ENCODE data around the gene FNBP1L.

FNBP1L gene

GRCh38 chr1:93437976-93438605, 9.8 kb upstream of the FNBP1L start:
- Mint-ChIP-seq H3K36me3 (no peaks in the 10 kb centered on the region), H3K9me3 (ENCODE audit: low read depth) (no peaks in the 10 kb centered on the region), H3K27ac (no peak overlapping the region), H3K27me3 (peaks cover 6% of the 10 kb centered on the region), H3K4me3 (no peak overlapping the region), H3K4me1 (ENCODE audit: low read depth) (no peaks in the 10 kb centered on the region)

GRCh38 chr1:93438716-93439115, 9.2 kb upstream of the FNBP1L start:
- Mint-ChIP-seq H3K4me3 (no peak overlapping the region), H3K9me3 (ENCODE audit: low read depth) (no peaks in the 10 kb centered on the region), H3K27me3 (peaks cover 8% of the 10 kb centered on the region), H3K36me3 (no peaks in the 10 kb centered on the region), H3K27ac (no peak overlapping the region), H3K4me1 (ENCODE audit: low read depth) (no peaks in the 10 kb centered on the region)

GRCh38 chr1:93440272-93440671, 7.6 kb upstream of the FNBP1L start:
- Mint-ChIP-seq H3K4me3 (no peak overlapping the region), H3K4me1 (ENCODE audit: low read depth) (no peaks in the 10 kb centered on the region), H3K27me3 (peaks cover 6% of the 10 kb centered on the region), H3K27ac (no peak overlapping the region), H3K36me3 (no peaks in the 10 kb centered on the region), H3K9me3 (ENCODE audit: low read depth) (no peaks in the 10 kb centered on the region)

- H3K27me3 Mint-ChIP-seq, result peaks cover 8% of the 10 kb centered on the region
- H3K9me3 Mint-ChIP-seq (ENCODE audit: low read depth), result no peaks in the 10 kb centered on the region
- H3K4me1 Mint-ChIP-seq (ENCODE audit: low read depth), result no peaks in the 10 kb centered on the region
- no peak overlapping the region for H3K27ac Mint-ChIP-seq
- no peak overlapping the region for H3K4me3 Mint-ChIP-seq
- H3K36me3 Mint-ChIP-seq, result no peaks in the 10 kb centered on the region
These were observed 7.2 kb upstream of the FNBP1L start for GRCh38 chr1:93440706-93441105.

- Mint-ChIP-seq H3K36me3 (no peaks in the 10 kb centered on the region), H3K4me1 (ENCODE audit: low read depth) (no peaks in the 10 kb centered on the region), H3K27me3 (peaks cover 8% of the 10 kb centered on the region)
These were observed 6.3 kb upstream of the FNBP1L start for GRCh38 chr1:93441589-93441988.

GRCh38 chr1:93442008-93442666, 5.8 kb upstream of the FNBP1L start:
- Mint-ChIP-seq H3K27me3 (peaks cover 12% of the 10 kb centered on the region), H3K9me3 (ENCODE audit: low read depth) (no peaks in the 10 kb centered on the region), H3K4me1 (ENCODE audit: low read depth) (peaks cover 2% of the 10 kb centered on the region), H3K4me3 (no peak overlapping the region), H3K36me3 (no peaks in the 10 kb centered on the region), H3K27ac (no peak overlapping the region)

More at GRCh38 chr1:93441589-93441988, 6.3 kb upstream of the FNBP1L start:
- H3K9me3 Mint-ChIP-seq (ENCODE audit: low read depth), result no peaks in the 10 kb centered on the region
- no peak overlapping the region for H3K27ac Mint-ChIP-seq
- H3K4me3 Mint-ChIP-seq, result no peak overlapping the region

GRCh38 chr1:93442741-93443140, 5.2 kb upstream of the FNBP1L start:
- Mint-ChIP-seq H3K27ac (no peak overlapping the region), H3K4me3 (no peak overlapping the region), H3K36me3 (no peaks in the 10 kb centered on the region), H3K4me1 (ENCODE audit: low read depth) (peaks cover 6% of the 10 kb centered on the region), H3K27me3 (peaks cover 15% of the 10 kb centered on the region), H3K9me3 (ENCODE audit: low read depth) (no peaks in the 10 kb centered on the region)

GRCh38 chr1:93443454-93443853, 4.5 kb upstream of the FNBP1L start:
- Mint-ChIP-seq H3K27me3 (peaks cover 14% of the 10 kb centered on the region), H3K27ac (no peak overlapping the region), H3K4me1 (ENCODE audit: low read depth) (peaks cover 6% of the 10 kb centered on the region)

GRCh38 chr1:93446837-93447451, 974 bp upstream of the FNBP1L start:
- Mint-ChIP-seq H3K9me3 (ENCODE audit: low read depth) (no peaks in the 10 kb centered on the region), H3K4me1 (ENCODE audit: low read depth) (peaks cover 15% of the 10 kb centered on the region), H3K36me3 (no peaks in the 10 kb centered on the region), H3K27me3 (peaks cover 30% of the 10 kb centered on the region), H3K4me3 (peak overlapping the region; percentile 93), H3K27ac (no peak overlapping the region)

More at GRCh38 chr1:93443454-93443853, 4.5 kb upstream of the FNBP1L start:
- Mint-ChIP-seq H3K9me3 (ENCODE audit: low read depth) (no peaks in the 10 kb centered on the region), H3K4me3 (no peak overlapping the region), H3K36me3 (no peaks in the 10 kb centered on the region)

- Mint-ChIP-seq H3K27ac (no peak overlapping the region), H3K27me3 (peaks cover 40% of the 10 kb centered on the region), H3K4me1 (ENCODE audit: low read depth) (peaks cover 15% of the 10 kb centered on the region), H3K4me3 (peak overlapping the region; percentile 92), H3K36me3 (no peaks in the 10 kb centered on the region), H3K9me3 (ENCODE audit: low read depth) (no peaks in the 10 kb centered on the region)
These were observed 519 bp downstream of the FNBP1L start for GRCh38 chr1:93448292-93448982.

- Mint-ChIP-seq H3K9me3 (ENCODE audit: low read depth) (no peaks in the 10 kb centered on the region), H3K27ac (no peak overlapping the region), H3K4me3 (peak overlapping the region; percentile 92)
These were observed 1.3 kb downstream of the FNBP1L start for GRCh38 chr1:93448983-93449804.

GRCh38 chr1:93450321-93450720, 2.4 kb downstream of the FNBP1L start:
- no peak overlapping the region for H3K27ac Mint-ChIP-seq
- no peak overlapping the region for H3K4me3 Mint-ChIP-seq
- H3K9me3 Mint-ChIP-seq (ENCODE audit: low read depth), result no peaks in the 10 kb centered on the region
- H3K27me3 Mint-ChIP-seq, result peaks cover 44% of the 10 kb centered on the region
- H3K36me3 Mint-ChIP-seq, result no peaks in the 10 kb centered on the region
- H3K4me1 Mint-ChIP-seq (ENCODE audit: low read depth), result peaks cover 15% of the 10 kb centered on the region

More at GRCh38 chr1:93448983-93449804, 1.3 kb downstream of the FNBP1L start:
- H3K36me3 Mint-ChIP-seq, result no peaks in the 10 kb centered on the region
- peaks cover 15% of the 10 kb centered on the region for H3K4me1 Mint-ChIP-seq (ENCODE audit: low read depth)
- peaks cover 44% of the 10 kb centered on the region for H3K27me3 Mint-ChIP-seq

GRCh38 chr1:93453911-93454310, 6.0 kb downstream of the FNBP1L start:
- no peaks in the 10 kb centered on the region for H3K9me3 Mint-ChIP-seq (ENCODE audit: low read depth)
- peaks cover 37% of the 10 kb centered on the region for H3K27me3 Mint-ChIP-seq

GRCh38 chr1:93459126-93459525, 11.2 kb downstream of the FNBP1L start:
- Mint-ChIP-seq H3K9me3 (ENCODE audit: low read depth) (no peaks in the 10 kb centered on the region), H3K27me3 (peaks cover 8% of the 10 kb centered on the region), H3K4me1 (ENCODE audit: low read depth) (no peaks in the 10 kb centered on the region), H3K36me3 (peaks cover 2% of the 10 kb centered on the region), H3K4me3 (no peak overlapping the region), H3K27ac (no peak overlapping the region)

More at GRCh38 chr1:93453911-93454310, 6.0 kb downstream of the FNBP1L start:
- Mint-ChIP-seq H3K4me1 (ENCODE audit: low read depth) (peaks cover 7% of the 10 kb centered on the region), H3K36me3 (peaks cover 2% of the 10 kb centered on the region), H3K4me3 (no peak overlapping the region), H3K27ac (no peak overlapping the region)
